Spleen (tissue), 11 donors: Measurements from ENCODE around the gene PNMA6E. TPM values are rescaled to one million over a fixed set of nuclear protein-coding genes. Genes with fewer than 3 reads are reported as not detected.
"Not testable (repeated sequence)": the region's sequence is repeated elsewhere in the genome, so short reads cannot be mapped to it uniquely, and the experiment has no call there.

Experiments
- DNase-seq: peaks from one replicate; pipeline ENCODE4 v3.0.0-alpha.2; 2020
- H3K27ac ChIP-seq, 8 donors: fragments of 200-600 bp; sonication (generic) in 7 of 8; 1 replicate in 4 of 8; 2 replicates in 4 of 8; pipeline versions ENCODE4 v1.5.0 to v1.8.0; 2016 to 2021; ENCODE audit warnings: inconsistent platforms in 4 of 8, mild to moderate bottlenecking in 4 of 8, moderate library complexity in 1 of 8
- H3K27me3 ChIP-seq, 7 donors: fragments of 200-600 bp; sonication (generic) in 6 of 7; replicated peaks in 1 of 7; 1 replicate in 4 of 7; 2 replicates in 3 of 7; pipeline versions ENCODE4 v1.5.0 to v1.8.0; 2016 to 2021; ENCODE audit warnings: inconsistent platforms in 3 of 7, mild to moderate bottlenecking in 1 of 7
- H3K36me3 ChIP-seq, 6 donors: fragments of 200-600 bp; sonication (generic) in 5 of 6; 1 replicate in 4 of 6; 2 replicates in 2 of 6; pipeline versions ENCODE4 v1.5.0 to v1.8.0; 2016 to 2021; ENCODE audit warnings: inconsistent platforms in 2 of 6
- H3K4me1 ChIP-seq, 6 donors: fragments of 200-600 bp; sonication (generic) in 5 of 6; 1 replicate in 3 of 6; 2 replicates in 3 of 6; pipeline versions ENCODE4 v1.5.0 to v1.8.0; 2016 to 2021; ENCODE audit warnings: inconsistent platforms in 3 of 6
- H3K4me3 ChIP-seq, 8 donors: fragments of 200-600 bp; sonication (generic) in 7 of 8; 1 replicate in 4 of 8; 2 replicates in 4 of 8; pipeline versions ENCODE4 v1.5.0 to v1.8.0; 2016 to 2021; ENCODE audit warnings: inconsistent platforms in 4 of 8, mild to moderate bottlenecking in 4 of 8, moderate library complexity in 2 of 8
- H3K9me3 ChIP-seq, 8 donors: fragments of 200-600 bp; sonication (generic) in 7 of 8; 1 replicate in 4 of 8; 2 replicates in 4 of 8; pipeline versions ENCODE4 v1.5.0 to v1.8.0; 2016 to 2021; ENCODE audit warnings: inconsistent platforms in 4 of 8
- CTCF ChIP-seq, 11 experiments: fragments of 200-600 bp in 7 of 11; fragments of 450-650 bp in 4 of 11; sonication (generic) in 4 of 11; IDR thresholded peaks in 8 of 11; conservative IDR thresholded peaks in 3 of 11; 1 replicate in 7 of 11; 2 replicates in 4 of 11; pipeline versions ENCODE4 v1.4.0 to v1.8.0; 2016 to 2021; ENCODE audit warnings: antibody characterized with exemption in 11 of 11, inconsistent platforms in 4 of 11, mild to moderate bottlenecking in 1 of 11
- POLR2A ChIP-seq, 3 donors: fragments of 450-650 bp; IDR thresholded peaks; one replicate each; pipeline ENCODE4 v1.5.1; 2017; ENCODE audit warnings: antibody characterized with exemption in 3 of 3, mild to moderate bottlenecking in 1 of 3
- POLR2AphosphoS5 ChIP-seq, 3 donors: sonication (generic); formaldehyde crosslinking; IDR thresholded peaks; one replicate each; pipeline ENCODE4 v1.5.1; 2017; ENCODE audit warnings: antibody characterized with exemption in 3 of 3
- WGBS, 5 donors: extraction: QIAGEN DNeasy Blood & Tissue Kit in 3 of 5; methylation state at CpG; one replicate each; pipeline versions ENCODE4 v1.1.5 to v1.1.7; 2013 to 2018; 5-methylcytosine and 5-hydroxymethylcytosine counted together
- intact Hi-C: fragments of 100-400 bp; cut with DNase I; formaldehyde crosslinking; loops from one replicate; pipeline ENCODE4 v1.15.0; 2023; ENCODE audit warnings: low total_unique reads
- polyA plus RNA-seq, 3 donors: library from polyadenylated mRNA; stranded (reverse); fragments of 200-250 nt; gene quantifications; one replicate each; pipeline ENCODE4 v1.2.1, GENCODE V29; 2013
- total RNA-seq, 7 donors: library from RNA; depleted of rRNA in 3 of 7; stranded (reverse); fragments of >200 nt in 3 of 7; fragmentation: NEBNext Ultra II Directional in 4 of 7; extraction: Animal tissue kit (Norgen Biotek cat#: 25700) in 4 of 7; gene quantifications; one replicate each; pipeline versions ENCODE4 v1.1.0 to v1.2.1, GENCODE V29; 2016 to 2021
- donor health status: healthy with polysubstance abuse.
- donor health status: DM: no; HTN: no; CAD: no; lungs with moderate emphysema.
- donor health status: DM: no; HTN: no; CAD: no.
- donor health status: Bipolar disorder and iron deficiency.
- donor health status: healthy.
- donor health status: DM: no; HTN: no; CAD: no.
- donor health status: DM: yes; HTN: yes; CAD: no.

PNMA6E gene
- total and polyA plus RNA-seq, 10 donors, result not detected

- Histone ChIP-seq H3K27me3 (no peaks in the 10 kb centered on the region), H3K9me3 (peaks cover 0 to 3% (median 0%) of the 10 kb centered on the region in 8 donors), H3K27ac (no peak overlapping the region), H3K36me3 (no peaks in the 10 kb centered on the region), H3K4me3 (no peak overlapping the region), H3K4me1 (no peaks in the 10 kb centered on the region)
- intact Hi-C loops, result no loop called here
- 13 to 30% (median 23%) methylated on average over 4 to 5 of the region's 5 CpGs for WGBS, 5 donors
- TF ChIP-seq POLR2A (IDR thresholded peaks at IDR 0.05) (no peak), POLR2AphosphoS5 (IDR thresholded peaks at IDR 0.05) (no peak), CTCF (IDR thresholded peaks at IDR 0.05 in 8 of 11, conservative IDR thresholded peaks at IDR 0.05 in 3 of 11) (no peak)
- DNase-seq, result peak; percentile 13
Observed at GRCh38 chrX:153405426-153405825, 4.3 kb upstream of the PNMA6E start.

GRCh38 chrX:153404333-153404732, 3.2 kb upstream of the PNMA6E start:
- 64 to 94% (median 88%) methylated on average over 4 to 5 of the region's 5 CpGs for WGBS, 5 donors
- H3K27me3 ChIP-seq, H3K4me3 ChIP-seq, H3K9me3 ChIP-seq, intact Hi-C loops, H3K4me1 ChIP-seq, H3K36me3 ChIP-seq, H3K27ac ChIP-seq: not testable (repeated sequence)
- DNase-seq, result peak; percentile 4

GRCh38 chrX:153400146-153401132, 711 bp downstream of the PNMA6E start:
- intact Hi-C loops, result no loop called here
- 54 to 83% (median 77%) methylated on average over 22 to 60 of the region's 60 CpGs for WGBS, 5 donors
- H3K9me3 ChIP-seq, result peaks cover 0 to 3% (median 0%) of the 10 kb centered on the region in 8 donors
- peak; percentile 82 for DNase-seq
- no peak overlapping the region for H3K27ac ChIP-seq
- no peaks in the 10 kb centered on the region for H3K4me1 ChIP-seq
- peaks cover 0 to 17% (median 0%) of the 10 kb centered on the region in 7 donors for H3K27me3 ChIP-seq
- no peak overlapping the region for H3K4me3 ChIP-seq
- H3K36me3 ChIP-seq, result no peaks in the 10 kb centered on the region
- TF ChIP-seq POLR2A (IDR thresholded peaks at IDR 0.05) (no peak), CTCF (IDR thresholded peaks at IDR 0.05 in 8 of 11, conservative IDR thresholded peaks at IDR 0.05 in 3 of 11) (peak in 10 of 11 experiments; percentile 18 to 77 (median 56)), POLR2AphosphoS5 (IDR thresholded peaks at IDR 0.05) (peak in 1 of 3 donors; percentile 32)

- Histone ChIP-seq H3K4me3 (no peak overlapping the region), H3K27me3 (peaks cover 0 to 17% (median 0%) of the 10 kb centered on the region in 7 donors), H3K36me3 (no peaks in the 10 kb centered on the region), H3K4me1 (no peaks in the 10 kb centered on the region), H3K27ac (no peak overlapping the region), H3K9me3 (peaks cover 0 to 3% (median 0%) of the 10 kb centered on the region in 8 donors)
- 83 to 94% (median 91%) methylated on average over 4 to 17 of the region's 17 CpGs for WGBS, 5 donors
- intact Hi-C loops, result no loop called here
- DNase-seq, result peak; percentile 66
- TF ChIP-seq POLR2A (IDR thresholded peaks at IDR 0.05) (no peak), CTCF (IDR thresholded peaks at IDR 0.05 in 8 of 11, conservative IDR thresholded peaks at IDR 0.05 in 3 of 11) (no peak), POLR2AphosphoS5 (IDR thresholded peaks at IDR 0.05) (no peak)
Observed at GRCh38 chrX:153398275-153398960, 2.7 kb downstream of the PNMA6E start.
